Sigmoid colon (tissue), 7 donors: Measurements from ENCODE around the gene PCYOX1L. TPM values are rescaled to one million over a fixed set of nuclear protein-coding genes. Genes with fewer than 3 reads are reported as not detected.
A peak's percentile ranks its signal among the peaks of the same experiment; 100 is the strongest.

Experiments
- DNase-seq: peaks from one replicate; pipeline ENCODE4 v3.0.0-alpha.2; 2019
- H3K27ac ChIP-seq, 4 donors: fragments of 200-600 bp; sonication (generic); one replicate each; pipeline ENCODE4 v1.5.1; 2016 to 2019; ENCODE audit warnings: mild to moderate bottlenecking in 1 of 4
- H3K27me3 ChIP-seq, 3 donors: fragments of 200-600 bp; sonication (generic); one replicate each; pipeline ENCODE4 v1.5.1; 2019; ENCODE audit warnings: mild to moderate bottlenecking in 1 of 3
- H3K36me3 ChIP-seq, 4 donors: fragments of 200-600 bp; sonication (generic); one replicate each; pipeline ENCODE4 v1.5.1; 2016 to 2019
- H3K4me1 ChIP-seq, 4 donors: fragments of 200-600 bp; sonication (generic); one replicate each; pipeline ENCODE4 v1.5.1; 2017 to 2019
- H3K4me3 ChIP-seq, 4 donors: fragments of 200-600 bp; sonication (generic); one replicate each; pipeline ENCODE4 v1.5.1; 2017 to 2019; ENCODE audit warnings: mild to moderate bottlenecking in 2 of 4, moderate library complexity in 1 of 4
- H3K9me3 ChIP-seq, 4 donors: fragments of 200-600 bp in 3 of 4; sonication (generic) in 3 of 4; one replicate each; pipeline versions ENCODE4 v1.5.1 to v1.6.1; 2013 to 2019
- EP300 ChIP-seq, 4 donors: sonication (generic); formaldehyde crosslinking; IDR thresholded peaks; one replicate each; pipeline ENCODE4 v1.6.1; 2017; ENCODE audit warnings: antibody characterized with exemption in 4 of 4
- POLR2A ChIP-seq, 2 donors: fragments of 450-650 bp; IDR thresholded peaks; one replicate each; pipeline ENCODE4 v1.6.1; 2016; ENCODE audit warnings: antibody characterized with exemption in 2 of 2, mild to moderate bottlenecking in 2 of 2, moderate library complexity in 2 of 2
- POLR2AphosphoS5 ChIP-seq, 4 donors: sonication (generic); formaldehyde crosslinking; IDR thresholded peaks; one replicate each; pipeline ENCODE4 v1.6.1; 2017; ENCODE audit warnings: antibody characterized with exemption in 4 of 4
- WGBS, 2 donors: extraction: QIAGEN DNeasy Blood & Tissue Kit; methylation state at CpG; one replicate each; pipeline ENCODE4 v1.1.7; 2013; 5-methylcytosine and 5-hydroxymethylcytosine counted together
- intact Hi-C: fragments of 100-400 bp; cut with DNase I; formaldehyde crosslinking; loops from one replicate; pipeline ENCODE4 v1.15.1; 2023
- polyA plus RNA-seq, 3 donors: library from polyadenylated mRNA; stranded (reverse); fragments of 200-250 nt; gene quantifications; one replicate each; pipeline ENCODE4 v1.2.3, GENCODE V29; 2013
- total RNA-seq, 4 donors: library from RNA; depleted of rRNA; stranded (reverse); fragments of >200 nt; gene quantifications; one replicate each; pipeline ENCODE4 v1.1.0, GENCODE V29; 2016
- TF ChIP-seq, protein P1 (sequence below), 4 experiments: fragments of 450-650 bp in 3 of 4; fragments of 200-600 bp in 1 of 4; IDR thresholded peaks; one replicate each; pipeline ENCODE4 v1.5.1; 2016 to 2019; ENCODE audit warnings: antibody characterized with exemption in 4 of 4, mild to moderate bottlenecking in 3 of 4, moderate library complexity in 2 of 4
- donor health status: healthy with polysubstance abuse.
- donor health status: Bipolar disorder and iron deficiency.
- donor health status: healthy.

Gene PCYOX1L
- total and polyA plus RNA-seq, 7 donors: 0.69 to 7.4 (median 3.3) TPM

DNA sequence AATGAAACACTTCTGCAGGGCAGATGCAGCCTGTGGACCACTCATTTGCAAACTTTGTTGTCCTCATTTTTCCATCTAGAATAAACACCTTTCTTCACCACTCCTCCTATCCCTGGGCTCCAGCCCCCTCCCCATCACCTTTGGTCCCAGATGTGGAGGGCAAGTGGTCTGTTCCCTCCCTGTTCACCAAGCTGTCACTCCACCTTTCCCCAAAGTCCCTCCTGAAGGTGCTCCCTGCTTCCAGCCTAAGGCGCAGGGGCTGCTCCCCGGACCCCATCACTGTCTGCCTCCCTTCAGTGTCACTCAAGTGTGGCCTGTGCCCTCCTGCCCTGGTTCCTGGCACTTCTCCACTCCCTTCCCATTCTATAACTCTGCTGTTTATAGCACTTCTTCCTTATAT, 6.9 kb downstream of the PCYOX1L start:
- TF ChIP-seq, protein P1, sequence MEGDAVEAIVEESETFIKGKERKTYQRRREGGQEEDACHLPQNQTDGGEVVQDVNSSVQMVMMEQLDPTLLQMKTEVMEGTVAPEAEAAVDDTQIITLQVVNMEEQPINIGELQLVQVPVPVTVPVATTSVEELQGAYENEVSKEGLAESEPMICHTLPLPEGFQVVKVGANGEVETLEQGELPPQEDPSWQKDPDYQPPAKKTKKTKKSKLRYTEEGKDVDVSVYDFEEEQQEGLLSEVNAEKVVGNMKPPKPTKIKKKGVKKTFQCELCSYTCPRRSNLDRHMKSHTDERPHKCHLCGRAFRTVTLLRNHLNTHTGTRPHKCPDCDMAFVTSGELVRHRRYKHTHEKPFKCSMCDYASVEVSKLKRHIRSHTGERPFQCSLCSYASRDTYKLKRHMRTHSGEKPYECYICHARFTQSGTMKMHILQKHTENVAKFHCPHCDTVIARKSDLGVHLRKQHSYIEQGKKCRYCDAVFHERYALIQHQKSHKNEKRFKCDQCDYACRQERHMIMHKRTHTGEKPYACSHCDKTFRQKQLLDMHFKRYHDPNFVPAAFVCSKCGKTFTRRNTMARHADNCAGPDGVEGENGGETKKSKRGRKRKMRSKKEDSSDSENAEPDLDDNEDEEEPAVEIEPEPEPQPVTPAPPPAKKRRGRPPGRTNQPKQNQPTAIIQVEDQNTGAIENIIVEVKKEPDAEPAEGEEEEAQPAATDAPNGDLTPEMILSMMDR (IDR thresholded peaks at IDR 0.05): no peak
- TF ChIP-seq EP300 (IDR thresholded peaks at IDR 0.05) (no peak), POLR2A (IDR thresholded peaks at IDR 0.05) (no peak), POLR2AphosphoS5 (IDR thresholded peaks at IDR 0.05) (no peak)
- 96 to 100% methylated on average over 2 of the region's 2 CpGs for WGBS, 2 donors
- no peaks in the 10 kb centered on the region for H3K27me3 ChIP-seq
- H3K9me3 ChIP-seq: no peaks in the 10 kb centered on the region
- H3K4me1 ChIP-seq: peaks cover 0 to 17% (median 15%) of the 10 kb centered on the region in 4 donors
- intact Hi-C loops: loop anchor here (5.0 kb wide), 2 partner anchors 47 to 198 kb away; no protein-coding TSS in a partner anchor
- DNase-seq: no peak
- H3K4me3 ChIP-seq: no peak overlapping the region
- H3K36me3 ChIP-seq: no peaks in the 10 kb centered on the region
- H3K27ac ChIP-seq: no peak overlapping the region

DNA sequence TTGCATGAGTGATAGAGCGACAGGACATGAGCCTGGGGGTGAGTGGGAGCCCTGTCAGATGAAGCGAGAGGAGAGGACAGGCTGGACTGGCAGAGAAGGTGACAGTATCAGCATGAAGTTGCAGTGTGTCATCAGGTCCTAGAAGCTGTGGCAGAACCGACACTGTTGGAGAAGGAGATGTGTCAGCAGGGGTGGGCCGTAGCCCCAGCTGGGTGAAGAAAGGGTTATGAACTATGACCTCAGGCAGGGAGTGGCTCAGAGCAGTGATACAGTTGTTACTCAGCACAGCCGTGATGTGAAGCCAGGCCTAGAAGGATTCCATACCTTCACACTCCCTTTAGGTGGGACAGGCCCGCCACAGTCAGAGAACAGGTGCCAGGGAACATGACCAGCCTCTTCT, 7.6 kb downstream of the PCYOX1L start:
- no peaks in the 10 kb centered on the region for H3K9me3 ChIP-seq
- H3K36me3 ChIP-seq: no peaks in the 10 kb centered on the region
- DNase-seq: no peak
- H3K27ac ChIP-seq: no peak overlapping the region
- H3K27me3 ChIP-seq: no peaks in the 10 kb centered on the region
- WGBS, 2 donors: 87 to 90% methylated on average over 6 of the region's 6 CpGs
- intact Hi-C loops: loop anchor here (5.0 kb wide), 2 partner anchors 48 to 197 kb away; no protein-coding TSS in a partner anchor
- H3K4me1 ChIP-seq: peaks cover 0 to 17% (median 16%) of the 10 kb centered on the region in 4 donors
- TF ChIP-seq EP300 (IDR thresholded peaks at IDR 0.05) (no peak), POLR2A (IDR thresholded peaks at IDR 0.05) (no peak), POLR2AphosphoS5 (IDR thresholded peaks at IDR 0.05) (no peak)
- TF ChIP-seq, protein P1 (IDR thresholded peaks at IDR 0.05): no peak
- no peak overlapping the region for H3K4me3 ChIP-seq

DNA sequence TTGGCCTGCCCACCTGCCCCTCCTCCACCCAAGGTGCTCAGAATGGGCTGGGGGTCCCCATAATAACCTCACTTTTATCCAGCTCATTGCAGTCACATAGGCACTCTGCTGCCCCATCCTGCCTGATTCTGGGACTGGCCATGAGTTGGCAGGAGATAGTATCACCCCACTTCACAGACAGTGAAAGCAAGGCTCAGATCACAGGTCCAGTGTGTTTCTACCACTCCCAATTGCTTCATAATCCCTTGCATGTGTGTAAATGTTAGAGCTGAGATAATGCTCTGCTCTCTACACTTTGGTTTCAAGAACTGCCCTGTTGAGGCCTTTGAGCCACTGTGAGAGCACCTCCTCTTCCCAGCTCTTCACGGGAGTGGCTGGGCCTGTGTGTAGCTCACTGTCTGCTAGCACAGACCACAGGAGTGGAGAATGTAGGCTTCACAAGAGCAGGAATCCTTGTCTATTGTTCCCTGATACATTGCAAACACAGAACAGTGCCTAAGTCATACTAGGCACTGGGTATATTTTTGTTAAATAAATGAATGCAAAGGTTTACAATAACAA, 8.4 kb downstream of the PCYOX1L start:
- no peak for TF ChIP-seq POLR2A (IDR thresholded peaks at IDR 0.05)
- no peak for TF ChIP-seq EP300 (IDR thresholded peaks at IDR 0.05)
- TF ChIP-seq POLR2AphosphoS5 (IDR thresholded peaks at IDR 0.05): no peak
- TF ChIP-seq, protein P1 (IDR thresholded peaks at IDR 0.05): no peak
- H3K27ac ChIP-seq: no peak overlapping the region
- 86 to 89% methylated on average over 1 of the region's 1 CpG for WGBS, 2 donors
- intact Hi-C loops: loop anchor here (5.0 kb wide), 2 partner anchors 49 to 196 kb away; no protein-coding TSS in a partner anchor
- no peak overlapping the region for H3K4me3 ChIP-seq
- no peaks in the 10 kb centered on the region for H3K27me3 ChIP-seq
- peaks cover 0 to 25% (median 24%) of the 10 kb centered on the region in 4 donors for H3K4me1 ChIP-seq
- no peaks in the 10 kb centered on the region for H3K36me3 ChIP-seq
- no peak for DNase-seq
- no peaks in the 10 kb centered on the region for H3K9me3 ChIP-seq

DNA sequence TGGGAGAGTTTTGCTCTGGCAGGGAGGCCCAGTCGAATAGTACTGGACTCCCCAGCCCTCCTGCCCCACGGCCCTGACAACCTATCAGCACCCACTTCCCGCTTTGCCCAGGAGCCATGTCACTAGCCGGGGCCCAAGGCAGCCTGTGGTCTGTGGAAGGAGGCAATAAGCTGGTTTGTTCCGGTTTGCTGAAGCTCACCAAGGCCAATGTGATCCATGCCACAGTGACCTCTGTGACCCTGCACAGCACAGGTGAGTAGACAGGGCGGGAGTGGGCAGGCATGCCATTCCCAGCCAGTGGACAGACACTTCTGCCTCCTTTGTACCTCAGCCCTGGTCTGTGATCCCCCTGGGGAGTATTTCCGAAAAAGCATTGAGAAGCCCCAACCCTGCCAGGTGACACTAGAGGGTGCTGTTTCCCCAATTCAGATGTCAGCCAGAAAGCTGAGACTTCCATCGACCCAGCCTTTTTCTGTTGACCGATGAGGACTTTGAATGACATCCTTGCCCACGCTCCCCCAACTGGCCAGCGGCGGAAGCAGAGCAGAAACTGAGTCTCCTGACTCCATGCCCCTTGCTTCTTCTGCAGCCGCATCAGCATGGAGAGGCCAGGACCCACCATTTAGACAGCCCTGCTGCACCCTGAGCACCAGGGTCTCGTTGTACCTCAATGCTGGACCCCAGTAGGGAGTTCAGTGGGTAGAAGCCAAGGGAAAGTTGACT, 9.6 kb downstream of the PCYOX1L start:
- DNase-seq: peak; percentile 84
- Histone ChIP-seq H3K9me3 (no peaks in the 10 kb centered on the region), H3K4me1 (peaks cover 0 to 37% (median 36%) of the 10 kb centered on the region in 4 donors), H3K4me3 (peak overlapping the region in 2 of 4 donors; percentile 15 to 20), H3K27ac (peak overlapping the region; percentile 59 to 80 (median 69)), H3K27me3 (no peaks in the 10 kb centered on the region), H3K36me3 (no peaks in the 10 kb centered on the region)
- TF ChIP-seq EP300 (IDR thresholded peaks at IDR 0.05) (no peak), POLR2A (IDR thresholded peaks at IDR 0.05) (no peak), POLR2AphosphoS5 (IDR thresholded peaks at IDR 0.05) (peak in 1 of 4 donors; percentile 41)
- TF ChIP-seq, protein P1 (IDR thresholded peaks at IDR 0.05): peak; percentile 61 to 82 (median 70)
- WGBS, 2 donors: 49 to 56% methylated on average over 14 of the region's 14 CpGs
- intact Hi-C loops: loop anchor here (5.0 kb wide), 2 partner anchors 50 to 195 kb away; no protein-coding TSS in a partner anchor
